Tibial nerve (tissue), 4 donors: ENCODE data around the gene SLC66A1. TPM values are rescaled to one million over a fixed set of nuclear protein-coding genes. Genes with fewer than 3 reads are reported as not detected.

ENCODE experiments used
- DNase-seq, 2 donors: peaks; one replicate each; pipeline ENCODE4 v3.0.0-alpha.2; 2019; ENCODE audit warnings: low spot score in 2 of 2
- H3K27ac ChIP-seq, 4 donors: fragments of 200-600 bp; sonication (generic) in 3 of 4; one replicate each; pipeline ENCODE4 v1.5.1; 2017 to 2019; ENCODE audit warnings: mild to moderate bottlenecking in 1 of 4
- H3K27me3 ChIP-seq, 2 donors: fragments of 200-600 bp; sonication (generic) in 1 of 2; one replicate each; pipeline versions ENCODE4 v1.5.1 to v1.6.0; 2017 to 2019
- H3K36me3 ChIP-seq, 3 donors: fragments of 200-600 bp; sonication (generic); one replicate each; pipeline ENCODE4 v1.5.1; 2018 to 2019
- H3K4me1 ChIP-seq, 4 donors: fragments of 200-600 bp; sonication (generic) in 3 of 4; one replicate each; pipeline ENCODE4 v1.5.1; 2017 to 2019
- H3K4me3 ChIP-seq, 4 donors: fragments of 200-600 bp; sonication (generic) in 3 of 4; one replicate each; pipeline ENCODE4 v1.5.1; 2017 to 2019; ENCODE audit warnings: mild to moderate bottlenecking in 1 of 4, moderate library complexity in 1 of 4
- H3K9me3 ChIP-seq, 4 donors: fragments of 200-600 bp; sonication (generic) in 3 of 4; one replicate each; pipeline ENCODE4 v1.5.1; 2017 to 2019
- CTCF ChIP-seq, 5 experiments: fragments of 200-600 bp in 3 of 5; fragments of 450-650 bp in 2 of 5; sonication (generic) in 3 of 5; IDR thresholded peaks; one replicate each; pipeline ENCODE4 v1.5.1; 2016 to 2019; ENCODE audit warnings: antibody characterized with exemption in 5 of 5, mild to moderate bottlenecking in 3 of 5, moderate library complexity in 2 of 5
- EP300 ChIP-seq, 2 donors: sonication (generic); formaldehyde crosslinking; IDR thresholded peaks; one replicate each; pipeline ENCODE4 v1.6.1; 2017; ENCODE audit warnings: antibody characterized with exemption in 2 of 2, mild to moderate bottlenecking in 1 of 2
- POLR2A ChIP-seq, 2 donors: fragments of 450-650 bp; IDR thresholded peaks; one replicate each; pipeline ENCODE4 v1.6.1; 2017; ENCODE audit warnings: antibody characterized with exemption in 2 of 2, mild to moderate bottlenecking in 2 of 2, moderate library complexity in 2 of 2
- WGBS, 2 donors: methylation state at CpG; one replicate each; pipeline ENCODE4 v1.1.5; 2018; 5-methylcytosine and 5-hydroxymethylcytosine counted together
- total RNA-seq, 4 donors: library from RNA; depleted of rRNA; stranded (reverse); fragments of >200 nt; gene quantifications; one replicate each; pipeline ENCODE4 v1.1.0, GENCODE V29; 2016

The SLC66A1 gene
- total RNA-seq, 4 donors from 2014 or later = 14.4 to 30.3 (median 21.2) TPM

GRCh38 chr1:19311503-19311930 is 609 bp upstream of the SLC66A1 start:
- Histone ChIP-seq H3K27ac (peak overlapping the region; percentile 47 to 92 (median 84)), H3K4me1 (peaks cover 0 to 55% (median 22%) of the 10 kb centered on the region in 4 donors), H3K9me3 (no peaks in the 10 kb centered on the region), H3K36me3 (peaks cover 3 to 34% (median 9%) of the 10 kb centered on the region in 3 donors), H3K4me3 (peak overlapping the region; percentile 62 to 88 (median 76)), H3K27me3 (no peaks in the 10 kb centered on the region)
- no peak for DNase-seq
- WGBS, 2 donors = 1% methylated on average over 7 to 23 of the region's 29 CpGs
- TF ChIP-seq POLR2A (IDR thresholded peaks at IDR 0.05) = no peak

- Histone ChIP-seq H3K4me3 (peak overlapping the region; percentile 62 to 88 (median 81)), H3K4me1 (peaks cover 0 to 65% (median 22%) of the 10 kb centered on the region in 4 donors), H3K36me3 (peaks cover 1 to 28% (median 4%) of the 10 kb centered on the region in 3 donors), H3K27ac (peak overlapping the region; percentile 47 to 92 (median 89)), H3K9me3 (no peaks in the 10 kb centered on the region), H3K27me3 (no peaks in the 10 kb centered on the region)
- WGBS, 2 donors = 31 to 35% methylated on average over 20 of the region's 20 CpGs
- no peak for DNase-seq
- no peak for TF ChIP-seq POLR2A (IDR thresholded peaks at IDR 0.05)
- no peak for TF ChIP-seq CTCF (IDR thresholded peaks at IDR 0.05)
- no peak for TF ChIP-seq EP300 (IDR thresholded peaks at IDR 0.05)
Measured at GRCh38 chr1:19312782-19313635, 883 bp downstream of the SLC66A1 start.

GRCh38 chr1:19313636-19313959 is 1.5 kb downstream of the SLC66A1 start:
- WGBS, 2 donors = 93 to 94% methylated on average over 3 to 4 of the region's 4 CpGs
- H3K27me3 ChIP-seq = no peaks in the 10 kb centered on the region
- H3K9me3 ChIP-seq = no peaks in the 10 kb centered on the region
- no peak overlapping the region for H3K4me3 ChIP-seq
- H3K27ac ChIP-seq = peak overlapping the region in 1 of 4 donors; percentile 92
- H3K4me1 ChIP-seq = peaks cover 0 to 65% (median 22%) of the 10 kb centered on the region in 4 donors
- TF ChIP-seq POLR2A (IDR thresholded peaks at IDR 0.05) (no peak), CTCF (IDR thresholded peaks at IDR 0.05) (no peak), EP300 (IDR thresholded peaks at IDR 0.05) (no peak)
- DNase-seq = no peak
- peaks cover 0 to 29% (median 0%) of the 10 kb centered on the region in 3 donors for H3K36me3 ChIP-seq

- peaks cover 0 to 64% (median 22%) of the 10 kb centered on the region in 4 donors for H3K4me1 ChIP-seq
- WGBS, 2 donors = 81 to 87% methylated on average over 8 to 10 of the region's 10 CpGs
- no peak overlapping the region for H3K27ac ChIP-seq
- no peak for DNase-seq
- H3K4me3 ChIP-seq = no peak overlapping the region
- H3K27me3 ChIP-seq = no peaks in the 10 kb centered on the region
- H3K36me3 ChIP-seq = peaks cover 0 to 35% (median 0%) of the 10 kb centered on the region in 3 donors
- TF ChIP-seq CTCF (IDR thresholded peaks at IDR 0.05) (no peak), EP300 (IDR thresholded peaks at IDR 0.05) (no peak), POLR2A (IDR thresholded peaks at IDR 0.05) (no peak)
- H3K9me3 ChIP-seq = no peaks in the 10 kb centered on the region
Measured at GRCh38 chr1:19313961-19314882, 2.1 kb downstream of the SLC66A1 start.

GRCh38 chr1:19315378-19316198 is 3.5 kb downstream of the SLC66A1 start:
- DNase-seq = no peak
- peaks cover 0 to 45% (median 0%) of the 10 kb centered on the region in 3 donors for H3K36me3 ChIP-seq
- H3K9me3 ChIP-seq = no peaks in the 10 kb centered on the region
- H3K4me1 ChIP-seq = peaks cover 0 to 55% (median 22%) of the 10 kb centered on the region in 4 donors
- H3K27me3 ChIP-seq = no peaks in the 10 kb centered on the region
- no peak overlapping the region for H3K27ac ChIP-seq
- H3K4me3 ChIP-seq = no peak overlapping the region
- 75 to 81% methylated on average over 13 to 15 of the region's 17 CpGs for WGBS, 2 donors
- TF ChIP-seq CTCF (IDR thresholded peaks at IDR 0.05) = no peak
- no peak for TF ChIP-seq POLR2A (IDR thresholded peaks at IDR 0.05)
- no peak for TF ChIP-seq EP300 (IDR thresholded peaks at IDR 0.05)
